Caco-2 (cell line): Measurements from ENCODE around the gene GPC1. TPM values are rescaled to one million over a fixed set of nuclear protein-coding genes. Genes with fewer than 3 reads are reported as not detected.

Experiments
- BruUV-seq: library from RNA; stranded (reverse); fragments of 400-500 nt; replicated peaks from 2 replicates; lab custom pipeline; 2021; lab: Mats Ljungman, UMichigan
- CTCF ChIA-PET: fragments of 300-600 bp; sonication (Branson Sonifier 250); formaldehyde crosslinking; loops from one replicate; lab custom pipeline; 2022; ENCODE audit warnings: antibody characterized with exemption; lab: Charles Lee
- POLR2A ChIA-PET: fragments of 300-600 bp; sonication (Branson Sonifier 250); formaldehyde crosslinking; loops from one replicate; lab custom pipeline; 2022; ENCODE audit warnings: antibody characterized with exemption; lab: Charles Lee
- DNase-seq, 2 experiments: peaks; one replicate each; pipeline versions ENCODE4 v3.0.0 to v3.0.0-alpha.2; 2020 to 2022
- H3K27me3 ChIP-seq: replicated peaks from 2 replicates; pipeline ENCODE4 v1.6.0; 2011; ENCODE audit warnings: low read length; ENCODE audit not compliant: control insufficient read depth, insufficient read depth
- H3K36me3 ChIP-seq: 2 replicates; pipeline ENCODE4 v1.5.1; 2011; ENCODE audit warnings: low read length; ENCODE audit not compliant: control insufficient read depth, insufficient read depth
- H3K4me1 ChIP-seq: fragments of 250-450 bp; sonication (Bioruptor Pico); 2 replicates; pipeline ENCODE4 v1.5.1; 2020; ENCODE audit warnings: mild to moderate bottlenecking
- H3K4me3 ChIP-seq: 2 replicates; pipeline ENCODE4 v1.5.1; 2011; ENCODE audit warnings: low read depth, mild to moderate bottlenecking, control low read depth, low read length
- H3K9me3 ChIP-seq: fragments of 250-450 bp; sonication (Bioruptor Pico); 2 replicates; pipeline ENCODE4 v1.5.1; 2020; ENCODE audit warnings: mild to moderate bottlenecking, moderate library complexity
- H3K27ac Mint-ChIP-seq: one replicate; pipeline ENCODE4 v1.8.0; 2022; ENCODE audit warnings: mixed read lengths; ENCODE audit not compliant: unreplicated experiment
- H3K27me3 Mint-ChIP-seq: one replicate; pipeline ENCODE4 v1.8.0; 2022; ENCODE audit warnings: mixed read lengths; ENCODE audit not compliant: insufficient read depth, unreplicated experiment
- H3K36me3 Mint-ChIP-seq: one replicate; pipeline ENCODE4 v1.8.0; 2022; ENCODE audit warnings: mild to moderate bottlenecking, mixed read lengths; ENCODE audit not compliant: insufficient read depth, unreplicated experiment
- H3K4me1 Mint-ChIP-seq: one replicate; pipeline ENCODE4 v1.8.0; 2022; ENCODE audit warnings: low read depth, mixed read lengths; ENCODE audit not compliant: unreplicated experiment
- H3K4me3 Mint-ChIP-seq: one replicate; pipeline ENCODE4 v1.8.0; 2022; ENCODE audit warnings: mild to moderate bottlenecking, moderate library complexity, mixed read lengths; ENCODE audit not compliant: unreplicated experiment
- H3K9me3 Mint-ChIP-seq: one replicate; pipeline ENCODE4 v1.8.0; 2022; ENCODE audit warnings: mixed read lengths; ENCODE audit not compliant: unreplicated experiment
- CTCF ChIP-seq, 2 experiments: fragments of 200-600 bp in 1 of 2; IDR thresholded peaks; 1 replicate in 1 of 2; 2 replicates in 1 of 2; pipeline versions ENCODE4 v1.5.1 to v1.8.0; 2011 to 2022; ENCODE audit warnings: antibody characterized with exemption in 1 of 2, control low read depth in 1 of 2, inconsistent platforms in 1 of 2, low read depth in 1 of 2, low read length in 1 of 2, mild to moderate bottlenecking in 1 of 2, moderate library complexity in 1 of 2; ENCODE audit not compliant: insufficient read depth in 1 of 2, severe bottlenecking in 1 of 2, unreplicated experiment in 1 of 2
- intact Hi-C: fragments of 100-400 bp; cut with micrococcal nuclease; formaldehyde crosslinking; loops from one replicate; pipeline ENCODE4 v1.10.0; 2022; ENCODE audit not compliant: unreplicated experiment
- total RNA-seq: library from RNA; stranded (reverse); gene quantifications from 2 replicates; pipeline ENCODE4 v1.2.3, GENCODE V29; 2022

Gene GPC1
- total RNA-seq, 1 experiment from 2014 or later, result 45.2 TPM

- Histone ChIP-seq H3K36me3 (no peaks in the 10 kb centered on the region), H3K9me3 (no peaks in the 10 kb centered on the region), H3K4me3 (no peak overlapping the region), H3K27me3 (no peaks in the 10 kb centered on the region), H3K4me1 (no peaks in the 10 kb centered on the region)
- Mint-ChIP-seq H3K36me3 (no peaks in the 10 kb centered on the region), H3K9me3 (no peaks in the 10 kb centered on the region), H3K27ac (no peak overlapping the region), H3K4me3 (no peak overlapping the region), H3K27me3 (no peaks in the 10 kb centered on the region), H3K4me1 (no peaks in the 10 kb centered on the region)
- ChIA-PET CTCF (no interaction called here), POLR2A (no interaction called here)
- intact Hi-C loops, result no loop called here
- no peak for TF ChIP-seq CTCF (IDR thresholded peaks at IDR 0.05; ENCODE audit: insufficient read depth in 1 of 2, low read depth in 1 of 2, low read length in 1 of 2, severe bottlenecking in 1 of 2, unreplicated experiment in 1 of 2)
- BruUV-seq, result no TSS peak
- no peak for DNase-seq
Measured at GRCh38 chr2:240403396-240404104, 31.9 kb upstream of the GPC1 start.

GRCh38 chr2:240404174-240404852 lies 31.1 kb upstream of the GPC1 start:
- H3K4me1 Mint-ChIP-seq, result no peaks in the 10 kb centered on the region
- Histone ChIP-seq H3K36me3 (no peaks in the 10 kb centered on the region), H3K4me3 (no peak overlapping the region), H3K27me3 (no peaks in the 10 kb centered on the region), H3K4me1 (no peaks in the 10 kb centered on the region), H3K9me3 (no peaks in the 10 kb centered on the region)
- H3K27me3 Mint-ChIP-seq, result peaks cover under 1% of the 10 kb centered on the region
- BruUV-seq, result no TSS peak
- H3K9me3 Mint-ChIP-seq, result no peaks in the 10 kb centered on the region
- CTCF ChIA-PET, result no interaction called here
- DNase-seq, result no peak
- no peaks in the 10 kb centered on the region for H3K36me3 Mint-ChIP-seq
- no peak for TF ChIP-seq CTCF (IDR thresholded peaks at IDR 0.05; ENCODE audit: insufficient read depth in 1 of 2, low read depth in 1 of 2, low read length in 1 of 2, severe bottlenecking in 1 of 2, unreplicated experiment in 1 of 2)
- intact Hi-C loops, result no loop called here
- no peak overlapping the region for H3K4me3 Mint-ChIP-seq
- H3K27ac Mint-ChIP-seq, result no peak overlapping the region
- POLR2A ChIA-PET, result no interaction called here

- intact Hi-C loops, result no loop called here
- Mint-ChIP-seq H3K4me1 (no peaks in the 10 kb centered on the region), H3K36me3 (no peaks in the 10 kb centered on the region), H3K9me3 (no peaks in the 10 kb centered on the region), H3K27ac (no peak overlapping the region), H3K4me3 (no peak overlapping the region), H3K27me3 (peaks cover 4% of the 10 kb centered on the region)
- no peak for DNase-seq
- no peaks in the 10 kb centered on the region for H3K27me3 ChIP-seq
- no peaks in the 10 kb centered on the region for H3K36me3 ChIP-seq
- no peaks in the 10 kb centered on the region for H3K9me3 ChIP-seq
- H3K4me3 ChIP-seq, result no peak overlapping the region
- no peaks in the 10 kb centered on the region for H3K4me1 ChIP-seq
- no peak for TF ChIP-seq CTCF (IDR thresholded peaks at IDR 0.05; ENCODE audit: insufficient read depth in 1 of 2, low read depth in 1 of 2, low read length in 1 of 2, severe bottlenecking in 1 of 2, unreplicated experiment in 1 of 2)
- CTCF ChIA-PET, result no interaction called here
- BruUV-seq, result no TSS peak
- POLR2A ChIA-PET, result no interaction called here
Measured at GRCh38 chr2:240405133-240405532, 30.3 kb upstream of the GPC1 start.
